ENCODE results near the gene ARL4D. TPM values are rescaled to one million over a fixed set of nuclear protein-coding genes. Genes with fewer than 3 reads are reported as not detected.
A peak's percentile ranks its signal among the peaks of the same experiment; 100 is the strongest.
"Not testable (repeated sequence)": the region's sequence is repeated elsewhere in the genome, so short reads cannot be mapped to it uniquely, and the experiment has no call there.

Gene ARL4D
- total RNA-seq, 1 donor from 2014 or later, result 10.4 TPM

DNA sequence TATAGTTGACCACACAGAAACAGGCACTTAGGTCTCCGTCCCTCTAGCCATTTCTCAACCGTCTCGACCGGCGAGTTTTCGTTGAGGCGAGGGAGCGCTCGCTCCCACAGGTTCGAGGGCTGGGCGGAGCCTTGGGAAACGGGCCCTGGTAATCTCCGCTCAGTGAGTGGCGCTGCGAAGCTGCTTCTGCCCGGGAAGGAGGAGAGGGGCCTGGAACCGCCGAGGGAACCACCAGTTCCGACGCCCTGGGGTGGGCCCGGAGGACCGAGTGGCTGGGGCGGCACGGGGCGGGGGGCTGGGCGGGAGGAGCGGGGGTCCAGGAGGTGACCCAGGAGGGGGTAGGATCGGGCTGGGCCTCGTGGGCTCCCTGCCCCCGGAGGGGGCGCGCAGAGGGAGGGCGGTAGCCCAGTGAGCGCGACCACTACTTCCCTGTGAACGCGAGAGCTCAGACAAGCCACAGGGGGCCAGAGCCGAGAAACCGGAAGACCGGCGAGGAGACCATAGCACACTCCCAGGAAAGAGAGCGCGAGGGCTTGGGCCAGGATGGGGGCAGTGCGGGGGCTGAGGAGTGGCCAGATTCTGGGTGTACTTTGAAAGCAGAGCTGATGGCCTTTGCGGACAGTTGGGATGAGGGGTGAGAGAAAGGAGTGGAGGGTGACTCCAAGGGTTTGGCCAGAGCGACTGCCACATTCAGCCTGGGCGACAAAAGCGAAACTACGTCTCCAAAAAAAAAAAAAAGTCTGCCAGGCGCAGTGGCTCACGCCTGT lies 29.9 kb upstream of the ARL4D start:
- Histone ChIP-seq H3K27ac (ENCODE audit: low read depth, low read length) (peak overlapping the region; percentile 98), H3K27me3 (ENCODE audit: control insufficient read depth in 3 of 3, insufficient read depth in 3 of 3, low read length in 3 of 3) (no peaks in the 10 kb centered on the region), H3K36me3 (ENCODE audit: control insufficient read depth in 3 of 3, insufficient read depth in 3 of 3, low read length in 3 of 3) (no peaks in the 10 kb centered on the region), H3K9ac (ENCODE audit: low read depth in 1 of 3, low read length in 3 of 3) (peak overlapping the region; percentile 74 to 94 (median 92)), H3K9me3 (ENCODE audit: control insufficient read depth in 3 of 3, low read length in 3 of 3) (no peaks in the 10 kb centered on the region), H3K4me3 (ENCODE audit: low read length in 3 of 3) (peak overlapping the region; percentile 63 to 83 (median 80)), H3K4me1 (ENCODE audit: control insufficient read depth in 3 of 3, insufficient read depth in 3 of 3, low read length in 3 of 3) (peaks cover 10 to 21% (median 15%) of the 10 kb centered on the region in 3 donors)

DNA sequence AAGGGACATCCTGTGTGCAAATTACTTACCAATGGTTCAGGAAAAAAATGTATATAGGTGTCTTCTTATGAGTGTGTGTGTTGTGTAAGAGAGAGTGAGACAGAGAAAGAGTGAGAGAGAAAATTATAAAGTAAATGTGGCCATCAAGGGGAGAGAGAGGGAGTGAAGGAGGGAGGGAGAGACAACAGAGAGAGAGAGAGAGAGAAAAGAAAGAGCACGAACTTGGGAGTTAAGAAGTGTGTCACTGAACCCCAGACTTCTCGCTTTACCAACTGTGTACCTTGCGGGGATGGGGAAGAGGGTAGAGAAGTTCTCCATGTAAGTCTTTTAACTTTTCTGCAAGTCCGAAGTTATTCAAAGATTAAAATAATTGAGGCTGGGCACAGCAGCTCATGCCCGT lies 28.8 kb upstream of the ARL4D start:
- Histone ChIP-seq H3K4me1 (ENCODE audit: control insufficient read depth in 3 of 3, insufficient read depth in 3 of 3, low read length in 3 of 3) (peaks cover 10 to 21% (median 15%) of the 10 kb centered on the region in 3 donors), H3K9me3 (ENCODE audit: control insufficient read depth in 3 of 3, low read length in 3 of 3) (no peaks in the 10 kb centered on the region), H3K27ac (ENCODE audit: low read depth, low read length) (peak overlapping the region; percentile 98), H3K9ac (ENCODE audit: low read depth in 1 of 3, low read length in 3 of 3) (peak overlapping the region; percentile 74 to 94 (median 92)), H3K4me3 (ENCODE audit: low read length in 3 of 3) (peak overlapping the region in 2 of 3 donors; percentile 63 to 80), H3K36me3 (ENCODE audit: control insufficient read depth in 3 of 3, insufficient read depth in 3 of 3, low read length in 3 of 3) (no peaks in the 10 kb centered on the region), H3K27me3 (ENCODE audit: control insufficient read depth in 3 of 3, insufficient read depth in 3 of 3, low read length in 3 of 3) (no peaks in the 10 kb centered on the region)

DNA sequence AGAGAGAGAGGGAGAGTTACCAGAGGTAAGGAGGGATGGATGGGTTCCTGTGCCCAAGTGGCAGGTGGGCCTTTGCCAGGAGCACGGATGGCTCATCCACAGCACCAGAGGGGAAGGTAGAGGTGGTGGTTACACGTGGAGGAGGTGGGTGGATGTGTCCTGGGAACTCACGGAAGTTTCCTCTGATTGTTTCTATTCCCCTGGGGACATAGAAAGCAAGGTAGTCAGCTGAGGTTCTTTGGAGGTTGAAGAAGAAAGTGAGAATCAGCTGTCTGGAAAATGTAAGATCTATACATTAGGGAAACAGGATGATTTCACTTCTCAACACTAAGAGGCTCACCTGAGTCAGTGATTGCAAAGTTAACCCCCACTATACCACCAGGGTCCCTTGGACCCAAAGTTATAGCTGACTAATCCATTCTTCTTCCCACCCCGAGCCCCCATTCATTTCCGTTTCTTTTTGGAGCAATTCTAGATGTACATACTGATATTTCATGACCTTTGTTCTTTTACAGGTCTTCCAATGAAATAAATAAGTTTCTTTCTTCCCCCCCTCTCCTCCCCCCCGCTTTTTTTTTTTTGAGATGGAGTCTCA lies 27.5 kb upstream of the ARL4D start:
- H3K9me3 ChIP-seq (ENCODE audit: control insufficient read depth in 3 of 3, low read length in 3 of 3), result no peaks in the 10 kb centered on the region
- H3K9ac ChIP-seq (ENCODE audit: low read depth in 1 of 3, low read length in 3 of 3), result no peak overlapping the region
- H3K27ac ChIP-seq (ENCODE audit: low read depth, low read length), result no peak overlapping the region
- peaks cover 10 to 21% (median 15%) of the 10 kb centered on the region in 3 donors for H3K4me1 ChIP-seq (ENCODE audit: control insufficient read depth in 3 of 3, insufficient read depth in 3 of 3, low read length in 3 of 3)
- no peaks in the 10 kb centered on the region for H3K36me3 ChIP-seq (ENCODE audit: control insufficient read depth in 3 of 3, insufficient read depth in 3 of 3, low read length in 3 of 3)
- no peaks in the 10 kb centered on the region for H3K27me3 ChIP-seq (ENCODE audit: control insufficient read depth in 3 of 3, insufficient read depth in 3 of 3, low read length in 3 of 3)
- no peak overlapping the region for H3K4me3 ChIP-seq (ENCODE audit: low read length in 3 of 3)

DNA sequence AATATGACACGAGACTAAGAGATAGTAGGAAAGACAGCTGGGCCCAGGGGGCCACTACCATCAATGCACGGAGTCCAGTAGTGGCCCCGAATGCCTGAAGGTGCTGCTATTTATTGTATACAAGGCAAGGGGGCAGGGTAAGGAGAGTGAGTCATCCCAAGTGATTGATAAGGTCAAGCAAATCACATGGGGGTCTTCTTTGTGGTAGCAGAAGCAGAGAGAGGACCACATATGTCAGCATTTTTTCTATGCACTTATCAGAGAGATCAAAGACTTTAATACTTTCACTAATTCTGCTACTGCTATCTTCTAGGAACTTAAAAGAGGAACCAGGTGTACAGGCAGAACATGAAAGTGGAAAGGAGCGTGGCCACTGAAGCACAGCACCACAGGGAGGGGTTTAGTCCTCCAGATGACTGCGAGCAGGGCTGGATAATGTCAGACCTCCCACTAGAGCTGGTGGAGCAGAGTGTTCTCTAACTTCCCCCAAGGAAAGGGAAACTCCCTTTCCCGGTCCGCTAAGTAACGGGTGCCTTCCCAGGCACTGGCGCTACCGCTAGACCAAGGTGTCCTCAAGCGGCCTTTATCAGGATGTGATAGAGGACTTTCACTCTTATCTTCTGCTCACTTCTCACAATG lies 26.4 kb upstream of the ARL4D start:
- H3K4me1 ChIP-seq (ENCODE audit: control insufficient read depth in 3 of 3, insufficient read depth in 3 of 3, low read length in 3 of 3), result peaks cover 9 to 14% (median 10%) of the 10 kb centered on the region in 3 donors
- no peaks in the 10 kb centered on the region for H3K36me3 ChIP-seq (ENCODE audit: control insufficient read depth in 3 of 3, insufficient read depth in 3 of 3, low read length in 3 of 3)
- H3K27ac ChIP-seq (ENCODE audit: low read depth, low read length), result no peak overlapping the region
- no peaks in the 10 kb centered on the region for H3K27me3 ChIP-seq (ENCODE audit: control insufficient read depth in 3 of 3, insufficient read depth in 3 of 3, low read length in 3 of 3)
- no peak overlapping the region for H3K9ac ChIP-seq (ENCODE audit: low read depth in 1 of 3, low read length in 3 of 3)
- H3K9me3 ChIP-seq (ENCODE audit: control insufficient read depth in 3 of 3, low read length in 3 of 3), result no peaks in the 10 kb centered on the region
- H3K4me3 ChIP-seq (ENCODE audit: low read length in 3 of 3), result no peak overlapping the region

DNA sequence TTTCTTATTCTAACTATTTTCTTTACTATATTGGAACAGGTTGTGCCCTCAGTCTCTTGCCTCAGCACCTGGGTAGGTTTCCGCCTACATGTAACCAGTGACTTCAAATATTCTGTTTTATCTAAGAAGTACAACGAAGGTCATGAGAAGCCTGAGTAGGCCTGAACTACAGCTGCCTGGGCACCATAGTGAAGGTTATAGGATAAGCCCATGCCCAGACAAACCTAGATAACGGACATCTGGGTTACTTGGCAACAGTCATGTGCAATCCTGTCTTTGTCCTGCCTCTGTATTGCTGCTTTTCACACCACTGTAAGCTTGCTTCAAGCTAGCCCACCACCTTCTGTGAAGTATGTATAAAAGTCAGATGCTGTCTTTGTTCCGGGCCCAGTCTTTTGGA lies 25.4 kb upstream of the ARL4D start:
- no peak overlapping the region for H3K4me3 ChIP-seq (ENCODE audit: low read length in 3 of 3)
- H3K9ac ChIP-seq (ENCODE audit: low read depth in 1 of 3, low read length in 3 of 3), result no peak overlapping the region
- H3K4me1 ChIP-seq (ENCODE audit: control insufficient read depth in 3 of 3, insufficient read depth in 3 of 3, low read length in 3 of 3), result peaks cover 6 to 9% (median 8%) of the 10 kb centered on the region in 3 donors
- no peaks in the 10 kb centered on the region for H3K36me3 ChIP-seq (ENCODE audit: control insufficient read depth in 3 of 3, insufficient read depth in 3 of 3, low read length in 3 of 3)
- H3K9me3 ChIP-seq (ENCODE audit: control insufficient read depth in 3 of 3, low read length in 3 of 3), result no peaks in the 10 kb centered on the region
- no peak overlapping the region for H3K27ac ChIP-seq (ENCODE audit: low read depth, low read length)
- no peaks in the 10 kb centered on the region for H3K27me3 ChIP-seq (ENCODE audit: control insufficient read depth in 3 of 3, insufficient read depth in 3 of 3, low read length in 3 of 3)

DNA sequence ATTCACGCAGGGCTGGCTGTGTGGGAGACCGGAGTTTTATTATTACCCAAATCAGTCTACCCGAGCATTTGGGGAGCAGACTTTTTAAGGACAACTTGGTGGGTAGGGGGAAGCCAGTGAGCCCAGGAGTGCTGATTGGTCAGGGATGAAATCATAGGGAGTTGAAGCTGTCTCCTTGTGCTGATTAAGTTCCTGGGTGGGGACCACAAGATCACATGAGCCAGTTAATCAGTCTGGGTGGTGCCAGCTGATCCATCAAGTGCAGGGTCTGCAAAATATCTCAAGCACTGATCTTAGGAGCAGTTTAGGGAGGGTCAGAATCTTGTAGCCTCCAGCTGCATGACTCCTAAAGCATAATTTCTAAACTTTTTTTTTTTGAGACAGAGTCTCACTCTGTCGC lies 22.9 kb upstream of the ARL4D start:
- H3K4me3 ChIP-seq (ENCODE audit: low read length in 3 of 3); H3K9ac ChIP-seq (ENCODE audit: low read depth in 1 of 3, low read length in 3 of 3); H3K9me3 ChIP-seq (ENCODE audit: control insufficient read depth in 3 of 3, low read length in 3 of 3); H3K4me1 ChIP-seq (ENCODE audit: control insufficient read depth in 3 of 3, insufficient read depth in 3 of 3, low read length in 3 of 3); H3K27me3 ChIP-seq (ENCODE audit: control insufficient read depth in 3 of 3, insufficient read depth in 3 of 3, low read length in 3 of 3); H3K27ac ChIP-seq (ENCODE audit: low read depth, low read length); H3K36me3 ChIP-seq (ENCODE audit: control insufficient read depth in 3 of 3, insufficient read depth in 3 of 3, low read length in 3 of 3): not testable (repeated sequence)

DNA sequence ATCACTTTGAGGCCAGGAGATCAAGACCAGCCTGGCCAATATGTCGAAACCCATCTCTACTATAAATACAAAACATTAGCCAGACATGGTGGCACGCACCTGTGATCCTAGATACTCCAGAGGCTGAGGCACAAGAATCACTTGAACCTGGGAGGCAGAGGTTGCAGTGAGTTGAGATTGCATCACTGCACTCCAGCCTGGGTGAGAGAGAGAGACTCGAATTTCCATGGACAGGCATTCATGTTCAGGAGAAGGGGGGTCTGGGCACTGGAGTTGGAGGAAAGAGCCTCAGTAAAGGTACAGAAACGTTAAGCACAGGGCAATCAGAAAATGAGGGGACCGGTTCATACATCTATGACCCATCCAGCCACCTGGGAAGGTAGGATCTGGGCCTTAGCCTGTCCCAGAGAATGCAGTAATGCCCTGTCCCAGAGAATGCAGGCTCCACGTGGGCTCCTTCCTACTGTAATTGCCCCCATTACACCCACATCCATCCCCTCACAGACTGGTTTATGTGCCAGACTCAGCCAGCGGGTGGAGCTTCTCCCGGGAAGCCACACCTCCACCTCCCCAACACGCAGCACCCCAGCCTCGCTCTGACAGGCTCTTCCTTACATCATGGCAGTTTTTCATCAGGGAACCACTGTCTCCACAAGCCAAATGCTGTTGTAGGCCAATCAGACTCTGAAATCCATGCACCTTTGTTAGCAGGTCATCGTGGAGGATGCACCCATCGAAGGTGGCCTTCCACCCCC lies 21.6 kb upstream of the ARL4D start:
- no peaks in the 10 kb centered on the region for H3K27me3 ChIP-seq (ENCODE audit: control insufficient read depth in 3 of 3, insufficient read depth in 3 of 3, low read length in 3 of 3)
- no peaks in the 10 kb centered on the region for H3K4me1 ChIP-seq (ENCODE audit: control insufficient read depth in 3 of 3, insufficient read depth in 3 of 3, low read length in 3 of 3)
- H3K9ac ChIP-seq (ENCODE audit: low read depth in 1 of 3, low read length in 3 of 3), result no peak overlapping the region
- no peak overlapping the region for H3K27ac ChIP-seq (ENCODE audit: low read depth, low read length)
- no peaks in the 10 kb centered on the region for H3K36me3 ChIP-seq (ENCODE audit: control insufficient read depth in 3 of 3, insufficient read depth in 3 of 3, low read length in 3 of 3)
- no peak overlapping the region for H3K4me3 ChIP-seq (ENCODE audit: low read length in 3 of 3)
- no peaks in the 10 kb centered on the region for H3K9me3 ChIP-seq (ENCODE audit: control insufficient read depth in 3 of 3, low read length in 3 of 3)

DNA sequence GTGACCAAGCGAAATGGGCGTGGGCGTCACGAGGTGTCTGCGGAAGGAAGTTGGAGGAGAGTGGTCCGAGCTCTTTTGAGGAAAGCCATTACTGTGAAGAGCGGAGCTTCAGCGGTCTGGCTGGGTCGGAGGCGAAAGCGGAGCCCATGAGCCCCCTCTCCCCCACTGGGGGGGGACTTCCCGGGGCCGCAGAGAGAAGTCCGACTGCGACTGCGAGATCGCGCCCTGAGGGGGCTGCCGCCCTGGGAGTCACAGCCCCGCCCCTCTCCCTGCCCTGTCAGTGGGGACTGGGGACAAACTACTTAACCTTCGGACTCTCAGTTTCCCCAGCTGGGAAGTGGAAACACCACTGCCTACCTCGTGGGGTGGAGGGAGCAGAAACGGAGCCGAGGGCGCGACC lies 20.0 kb upstream of the ARL4D start:
- Histone ChIP-seq H3K4me1 (ENCODE audit: control insufficient read depth in 3 of 3, insufficient read depth in 3 of 3, low read length in 3 of 3) (no peaks in the 10 kb centered on the region), H3K36me3 (ENCODE audit: control insufficient read depth in 3 of 3, insufficient read depth in 3 of 3, low read length in 3 of 3) (no peaks in the 10 kb centered on the region), H3K27ac (ENCODE audit: low read depth, low read length) (no peak overlapping the region)

DNA sequence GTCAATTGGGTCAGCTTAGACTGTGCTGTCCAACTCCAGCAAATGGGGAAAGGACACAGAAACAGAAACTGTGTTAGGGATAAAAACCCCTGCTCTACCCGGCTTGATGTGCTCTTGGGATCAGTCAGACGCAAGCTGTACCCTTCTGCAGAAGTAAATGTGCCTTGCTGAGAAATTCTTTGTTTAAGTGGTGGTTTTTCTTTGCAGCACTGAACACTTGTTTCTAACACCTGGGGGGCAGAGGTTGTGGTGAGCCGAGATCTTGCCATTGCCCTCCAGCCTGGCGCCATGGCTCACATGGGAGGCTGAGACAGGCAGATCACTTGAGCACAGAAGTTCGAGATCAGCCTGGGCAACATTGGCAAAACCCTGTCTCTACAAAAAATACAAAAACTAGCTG lies 18.5 kb upstream of the ARL4D start:
- Histone ChIP-seq H3K27me3 (ENCODE audit: control insufficient read depth in 3 of 3, insufficient read depth in 3 of 3, low read length in 3 of 3) (no peaks in the 10 kb centered on the region), H3K36me3 (ENCODE audit: control insufficient read depth in 3 of 3, insufficient read depth in 3 of 3, low read length in 3 of 3) (no peaks in the 10 kb centered on the region), H3K4me3 (ENCODE audit: low read length in 3 of 3) (no peak overlapping the region), H3K27ac (ENCODE audit: low read depth, low read length) (no peak overlapping the region), H3K9me3 (ENCODE audit: control insufficient read depth in 3 of 3, low read length in 3 of 3) (no peaks in the 10 kb centered on the region), H3K9ac (ENCODE audit: low read depth in 1 of 3, low read length in 3 of 3) (no peak overlapping the region), H3K4me1 (ENCODE audit: control insufficient read depth in 3 of 3, insufficient read depth in 3 of 3, low read length in 3 of 3) (no peaks in the 10 kb centered on the region)

More for the DNA sequence above, 20.0 kb upstream of the ARL4D start:
- Histone ChIP-seq H3K9me3 (ENCODE audit: control insufficient read depth in 3 of 3, low read length in 3 of 3) (no peaks in the 10 kb centered on the region), H3K9ac (ENCODE audit: low read depth in 1 of 3, low read length in 3 of 3) (no peak overlapping the region), H3K4me3 (ENCODE audit: low read length in 3 of 3) (no peak overlapping the region), H3K27me3 (ENCODE audit: control insufficient read depth in 3 of 3, insufficient read depth in 3 of 3, low read length in 3 of 3) (no peaks in the 10 kb centered on the region)

All from skeletal muscle tissue (tissue), 4 donors.